Fibroblast of the conjunctiva (primary cell): ENCODE results near the gene FHIT.
"Not testable (repeated sequence)": the region's sequence is repeated elsewhere in the genome, so short reads cannot be mapped to it uniquely, and the experiment has no call there.

Experiments
- DNase-seq: peaks from one replicate; pipeline ENCODE4 v3.0.0-alpha.2; 2010; ENCODE audit warnings: low read depth

Gene FHIT

DNA sequence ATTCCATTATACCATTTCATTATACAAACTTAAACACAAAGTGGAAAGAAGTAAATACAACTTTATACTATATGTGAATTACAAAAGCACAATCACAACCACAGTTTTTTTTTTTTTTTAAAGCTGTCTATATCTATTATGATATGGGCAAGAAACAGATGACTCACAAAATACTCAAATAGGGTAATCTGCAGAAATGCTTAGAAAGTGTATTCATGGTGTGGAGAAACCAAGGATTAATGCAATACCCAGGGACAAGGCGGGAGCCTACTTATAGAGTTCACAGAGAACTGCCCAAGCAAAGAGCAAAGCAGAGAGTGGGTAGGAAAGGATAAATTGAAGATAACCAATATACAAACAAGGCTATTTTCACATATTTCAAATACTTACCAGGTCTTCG, 332.0 kb downstream of the FHIT start:
- no peak for DNase-seq

DNA sequence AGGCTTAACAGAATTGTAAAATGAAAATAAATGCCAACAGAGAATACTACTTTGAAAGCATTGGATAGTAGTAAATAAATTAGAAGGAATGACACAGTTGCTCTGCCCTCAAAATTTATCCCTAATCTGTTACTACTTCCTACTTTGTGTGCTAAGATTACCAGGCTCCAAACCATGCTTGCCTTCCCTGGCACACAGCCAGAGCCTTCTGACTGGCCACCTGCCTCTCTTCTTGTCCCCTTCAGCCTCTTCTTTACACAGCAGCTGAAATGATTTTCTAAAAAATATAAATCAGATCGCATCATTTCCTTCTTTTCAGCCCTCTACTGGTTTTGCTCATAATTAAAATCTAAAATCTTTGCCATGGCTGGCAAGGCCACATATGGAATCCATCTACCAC, 334.1 kb downstream of the FHIT start:
- no peak for DNase-seq

DNA sequence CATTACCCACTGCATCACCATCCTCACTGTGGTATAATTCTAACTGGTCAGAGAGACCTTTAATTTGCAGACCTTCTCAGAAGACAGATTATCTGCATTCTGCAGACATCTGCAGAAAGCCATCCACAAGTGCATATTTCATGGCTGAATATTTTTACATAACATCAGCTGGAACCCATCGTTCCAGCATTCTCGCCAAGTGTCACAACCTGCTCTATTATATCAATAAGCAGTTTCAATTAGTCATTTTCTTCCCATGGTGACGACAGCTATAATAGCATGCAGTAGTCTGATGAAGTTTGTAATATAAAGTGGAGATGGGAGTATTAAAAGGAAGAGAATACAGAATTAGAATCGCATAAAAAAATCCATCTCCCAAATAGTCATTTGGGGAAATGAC, 334.7 kb downstream of the FHIT start:
- no peak for DNase-seq

DNA sequence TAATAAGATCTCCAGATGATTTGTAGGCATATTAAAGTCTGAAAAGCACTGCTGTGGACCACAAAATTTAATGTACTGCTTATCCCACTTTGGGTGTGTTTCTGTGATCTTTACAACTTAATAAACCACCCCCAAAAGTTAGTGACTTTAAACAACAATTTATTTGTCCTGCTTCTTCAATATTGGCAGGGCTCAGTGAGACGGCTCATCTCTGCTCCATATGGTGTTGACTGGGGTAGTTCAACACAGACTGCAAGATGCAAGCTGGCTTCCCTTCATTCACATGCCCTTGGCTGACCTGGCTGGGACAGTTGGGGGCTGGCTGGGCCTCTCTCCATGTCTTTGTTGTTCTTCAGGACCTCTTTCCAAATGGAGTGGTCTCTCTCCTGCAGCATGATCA, 337.8 kb downstream of the FHIT start:
- no peak for DNase-seq

DNA sequence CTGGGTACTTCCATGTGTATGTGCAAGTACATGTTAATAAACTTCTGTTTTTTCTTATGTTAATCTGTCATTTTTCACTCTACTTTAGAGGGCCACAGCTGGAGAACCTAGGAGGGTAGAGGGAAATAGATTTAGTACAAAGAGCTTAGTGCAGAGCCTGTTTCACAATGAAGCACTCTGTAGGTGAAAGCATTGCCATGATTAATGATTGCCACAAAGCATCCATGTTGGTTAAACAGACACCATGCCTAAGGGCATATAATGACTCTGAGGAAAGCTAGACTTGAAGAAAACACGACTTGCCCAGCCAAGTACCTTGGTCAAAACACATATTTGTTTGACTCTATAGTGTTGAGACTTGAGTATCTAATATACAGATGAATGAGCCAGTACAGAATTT, 338.4 kb downstream of the FHIT start:
- no peak for DNase-seq

DNA sequence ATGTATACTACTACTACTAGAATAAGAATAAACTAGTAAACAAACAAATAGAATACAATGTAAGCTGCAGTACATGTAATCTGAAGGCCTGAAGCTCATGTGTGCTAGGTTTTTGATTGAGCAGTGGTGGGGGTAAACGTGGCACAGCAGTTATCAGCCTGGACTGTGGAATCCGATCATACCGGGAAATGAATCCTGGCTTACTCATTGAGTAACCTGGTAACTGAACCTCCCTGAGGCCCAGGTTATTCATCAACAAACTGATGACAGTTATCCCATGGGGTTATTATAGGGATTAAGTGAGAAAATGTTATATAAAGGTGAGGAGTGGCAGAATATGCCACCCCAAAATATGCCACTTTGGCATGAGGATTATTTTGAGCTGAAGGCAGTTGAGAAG, 339.1 kb downstream of the FHIT start:
- DNase-seq, result no peak

DNA sequence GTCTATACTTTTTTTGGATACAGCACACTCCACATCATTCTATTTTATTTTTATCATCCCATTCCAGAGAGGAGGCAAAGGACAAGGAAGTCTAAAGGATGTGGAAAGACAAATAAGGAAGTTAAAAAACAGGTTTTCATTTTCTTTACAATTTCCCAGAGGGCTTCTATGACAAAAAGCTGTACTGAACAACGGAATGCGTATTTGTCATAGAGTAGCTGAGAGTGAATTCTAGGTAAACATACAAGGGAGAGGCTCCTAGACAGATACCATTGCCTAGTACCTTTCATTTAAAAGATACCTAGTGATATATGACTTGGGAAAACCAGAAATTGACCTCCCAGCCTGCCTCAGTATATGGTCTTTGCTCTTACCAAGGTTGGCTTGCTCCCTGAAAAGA, 341.7 kb downstream of the FHIT start:
- DNase-seq, result no peak

DNA sequence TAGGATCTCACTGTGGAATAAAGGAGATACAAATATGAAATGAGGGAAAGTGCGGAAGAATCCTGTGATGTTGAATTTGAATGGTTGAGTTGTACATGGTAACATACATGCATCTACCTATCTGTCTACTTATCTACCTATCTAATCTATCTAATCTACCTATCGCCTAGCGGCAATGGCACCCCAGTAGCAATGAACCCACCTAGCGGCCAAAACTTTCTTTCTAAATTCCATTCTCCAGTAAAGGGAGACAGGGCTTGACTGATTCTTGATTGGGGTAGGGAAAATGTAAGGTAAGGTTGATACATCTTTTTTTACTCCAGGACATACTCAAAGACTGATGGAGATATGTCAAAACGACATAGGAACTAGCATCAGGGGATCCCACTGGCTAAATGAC, 345.0 kb downstream of the FHIT start:
- DNase-seq, result no peak

DNA sequence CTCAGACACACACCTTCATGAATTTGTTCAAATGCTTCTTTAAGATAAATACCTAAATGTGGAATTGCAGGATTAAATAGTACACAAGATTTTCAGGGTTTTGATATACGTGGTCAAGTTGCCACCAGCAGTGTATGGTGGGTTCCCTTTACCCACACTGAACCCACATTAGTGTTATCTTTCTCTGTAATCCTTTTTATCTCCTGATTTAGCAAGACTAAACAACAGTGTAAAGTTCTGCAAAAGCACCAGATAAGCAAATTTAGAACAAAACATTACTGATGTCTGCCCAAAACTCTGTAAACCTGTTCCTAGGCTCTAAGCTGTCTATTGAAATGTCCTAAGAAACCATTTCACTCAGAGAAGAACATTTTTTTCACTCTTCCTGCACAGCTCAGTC, 352.9 kb downstream of the FHIT start:
- no peak for DNase-seq

DNA sequence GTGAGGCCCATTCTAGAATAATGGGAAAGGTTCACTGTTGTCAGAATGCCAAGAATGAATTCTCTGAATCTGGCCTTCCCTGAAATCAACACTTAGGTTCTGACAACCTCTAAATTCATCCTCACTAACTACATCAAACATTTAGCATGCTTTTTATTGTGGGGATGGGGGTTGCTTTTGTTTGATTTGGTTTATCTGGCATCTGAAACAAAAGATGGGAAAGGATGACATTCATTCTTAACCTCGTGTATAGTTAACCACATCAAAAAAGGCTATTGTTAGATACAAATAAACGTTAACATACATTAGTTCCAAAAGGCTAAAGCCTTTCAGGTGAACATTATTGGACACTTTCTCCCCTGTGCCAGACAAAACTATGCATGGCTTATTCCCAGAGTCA, 357.3 kb downstream of the FHIT start:
- DNase-seq, result no peak

DNA sequence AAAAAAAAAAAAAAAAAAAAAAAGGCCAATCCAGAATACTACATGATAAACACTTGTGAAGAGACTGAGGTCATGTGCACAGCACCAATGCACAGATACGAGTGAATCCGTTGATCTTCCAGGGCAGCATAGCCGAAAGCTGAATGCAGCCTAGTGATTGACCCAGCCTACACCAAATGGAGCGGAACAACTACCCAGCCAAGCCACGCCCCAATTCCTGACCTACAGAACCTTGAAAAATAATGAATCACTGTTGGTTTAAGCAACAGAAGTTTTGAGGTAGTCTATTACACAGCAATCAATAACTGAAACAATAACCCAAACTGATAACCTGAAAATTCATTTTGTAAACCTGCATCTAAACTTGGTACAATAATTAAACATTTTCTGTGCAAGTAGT, 361.0 kb downstream of the FHIT start:
- DNase-seq, result no peak

DNA sequence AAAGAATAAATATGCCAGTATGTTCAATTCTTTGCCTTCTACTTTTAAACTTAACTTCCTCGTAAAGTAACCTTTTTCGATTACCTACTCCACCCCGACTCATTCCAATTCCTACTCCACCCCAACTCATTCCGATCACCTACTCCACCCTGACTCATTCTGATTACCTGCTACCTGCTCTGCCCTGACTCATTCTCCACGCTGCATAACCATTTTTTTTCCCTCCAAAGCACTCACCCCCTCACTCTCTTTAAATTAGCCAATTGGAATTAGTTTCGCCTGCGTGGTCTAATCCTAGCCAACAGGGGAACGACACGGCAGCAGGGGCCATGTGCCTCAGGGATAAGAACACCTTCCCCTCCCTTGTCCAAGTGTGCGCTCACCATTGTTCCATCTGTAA, 362.3 kb downstream of the FHIT start:
- DNase-seq, result not testable (repeated sequence)

DNA sequence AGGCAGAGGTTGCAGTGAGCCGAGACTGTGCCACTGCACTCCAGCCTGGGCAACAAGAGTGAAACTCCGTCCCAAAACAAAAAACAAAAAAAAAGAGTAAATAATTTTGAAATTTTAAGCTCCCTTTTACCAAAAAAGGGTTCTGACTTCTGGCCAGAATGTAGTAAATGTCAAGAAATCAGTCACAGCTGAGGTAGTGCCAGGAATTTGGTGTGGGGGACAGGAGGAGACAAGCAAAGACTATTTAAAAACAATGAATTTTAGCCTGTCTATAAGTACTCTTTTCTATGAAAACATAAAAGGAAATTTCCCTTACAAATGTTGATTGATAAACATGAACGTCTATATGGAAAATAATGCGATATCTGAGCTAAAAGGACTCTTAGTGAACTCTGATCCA, 363.7 kb downstream of the FHIT start:
- DNase-seq, result no peak

DNA sequence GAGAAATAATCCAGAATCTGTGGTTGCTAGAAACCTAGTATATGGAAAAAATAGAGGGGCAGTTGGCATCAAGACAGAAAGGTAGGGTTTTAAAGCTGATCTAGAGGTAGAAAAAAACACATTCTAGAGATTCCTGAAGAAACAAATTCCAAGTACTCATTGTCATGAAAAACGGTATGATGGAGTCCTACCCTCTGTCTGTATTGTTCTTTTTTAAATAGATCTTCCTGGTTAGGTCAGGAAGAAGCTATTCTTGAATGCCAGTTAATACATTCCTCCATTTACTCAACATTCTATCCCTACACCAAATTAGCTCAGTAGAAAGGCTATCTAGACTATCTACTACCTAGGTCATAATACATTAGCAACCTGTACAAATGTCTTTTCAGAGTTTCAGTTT, 364.7 kb downstream of the FHIT start:
- DNase-seq, result no peak

DNA sequence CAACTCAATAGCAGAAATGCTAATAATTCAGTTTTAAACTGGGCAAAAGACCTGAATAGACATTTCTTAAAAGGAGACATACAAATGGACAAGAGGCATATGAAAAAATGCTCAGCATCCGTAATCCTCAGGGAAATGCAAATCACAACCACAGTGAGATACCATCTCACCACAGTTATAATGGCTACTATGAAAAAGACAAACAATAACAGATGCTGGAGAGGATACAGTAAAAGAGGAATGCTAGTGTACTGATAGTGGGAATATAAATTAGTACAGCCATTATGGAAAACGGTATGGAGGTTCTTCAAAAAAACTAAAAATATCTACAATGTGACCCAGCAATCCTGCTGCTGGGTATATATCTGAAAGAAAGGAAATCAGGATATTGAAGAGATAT, 367.2 kb downstream of the FHIT start:
- DNase-seq, result no peak

DNA sequence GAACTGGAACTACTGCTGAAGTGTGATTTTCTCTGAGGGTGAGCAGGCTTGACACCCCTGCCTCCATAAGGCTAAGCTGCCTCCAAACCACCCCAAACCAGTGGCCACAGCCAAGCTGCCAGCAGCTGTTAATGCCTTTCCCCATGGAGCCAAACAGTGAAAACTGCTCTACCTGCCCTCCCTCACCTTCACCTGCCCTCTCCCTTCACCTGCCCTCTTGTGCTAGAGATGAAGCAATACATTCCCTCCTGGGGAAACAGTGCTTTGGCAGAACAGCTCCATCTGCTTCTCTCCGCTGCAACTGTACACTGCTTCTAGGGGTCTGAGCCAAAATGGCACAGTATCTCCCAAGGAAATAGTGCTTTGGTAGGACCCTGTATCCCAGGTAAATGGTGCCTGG, 374.1 kb downstream of the FHIT start:
- no peak for DNase-seq

DNA sequence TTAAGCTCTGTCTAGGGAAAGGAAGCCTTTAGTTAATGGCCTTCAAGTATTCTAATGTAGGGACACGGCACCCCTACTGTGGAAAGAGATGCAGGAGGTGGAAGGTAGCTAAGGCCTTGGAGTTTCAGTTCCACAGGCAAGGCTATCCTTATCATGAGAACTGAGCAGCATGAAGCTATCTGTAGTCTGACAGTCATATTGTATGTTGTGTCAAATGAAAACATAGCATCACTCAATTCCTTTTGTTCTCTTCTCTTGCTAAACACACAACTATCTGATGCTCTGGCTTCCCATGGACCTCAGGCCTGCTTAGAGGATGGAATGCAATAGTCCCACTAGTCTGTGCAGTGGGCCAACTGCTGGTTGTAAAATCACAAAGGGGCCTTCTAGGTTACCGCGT, 380.9 kb downstream of the FHIT start:
- no peak for DNase-seq

DNA sequence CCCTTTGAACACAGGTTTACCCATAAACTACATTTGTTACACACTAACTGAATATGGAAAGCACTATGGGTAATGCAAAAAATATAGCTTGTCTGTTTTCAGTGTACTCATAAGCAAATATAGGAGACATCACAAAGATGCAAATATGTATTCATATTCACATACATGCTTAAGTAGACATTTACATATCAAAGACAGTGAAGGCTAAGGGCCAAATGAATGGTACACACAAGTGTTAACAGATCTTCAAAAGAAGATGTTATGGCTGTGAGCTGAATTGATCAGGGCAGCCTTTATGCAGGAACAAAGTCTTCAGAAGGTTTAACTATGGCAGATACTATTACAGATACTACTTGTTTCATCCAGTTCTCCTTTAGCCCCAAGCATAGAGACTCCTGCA, 384.1 kb downstream of the FHIT start:
- DNase-seq, result no peak

DNA sequence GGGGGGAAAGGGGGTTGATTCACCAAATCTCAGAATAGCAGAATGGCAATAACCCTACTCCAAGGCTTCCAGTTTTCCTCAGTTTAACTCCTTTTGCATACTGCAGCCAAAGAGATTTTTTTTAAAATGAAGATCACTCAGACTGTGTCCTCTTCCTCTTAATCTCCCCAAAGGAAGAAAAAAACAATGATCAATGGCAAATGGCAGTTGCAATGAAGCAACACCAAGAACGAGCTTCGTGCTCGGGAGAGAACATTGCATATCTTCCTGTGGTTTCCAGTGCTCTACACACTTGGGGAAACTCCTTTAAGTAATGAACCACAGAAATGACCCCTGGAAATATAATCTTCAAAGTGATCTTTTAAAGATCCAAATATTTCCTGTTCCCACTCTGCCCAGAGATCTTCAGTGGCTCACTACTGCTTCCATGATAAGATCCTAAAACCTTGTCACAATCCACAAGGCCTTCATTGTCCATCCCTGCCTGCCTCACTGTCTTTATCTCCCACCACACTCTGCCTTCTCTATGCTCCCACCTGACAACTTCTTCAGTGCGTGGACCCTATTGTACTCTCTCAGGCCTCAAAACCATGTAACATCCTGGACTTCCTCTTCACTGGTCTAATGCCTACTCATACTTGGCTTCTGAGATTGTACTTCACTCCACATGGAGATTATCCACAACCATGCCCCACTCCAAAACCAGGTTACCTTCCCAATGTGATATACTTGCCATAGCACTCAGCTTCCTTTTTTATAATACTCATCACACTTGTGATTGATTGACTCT, 394.8 kb downstream of the FHIT start:
- no peak for DNase-seq

DNA sequence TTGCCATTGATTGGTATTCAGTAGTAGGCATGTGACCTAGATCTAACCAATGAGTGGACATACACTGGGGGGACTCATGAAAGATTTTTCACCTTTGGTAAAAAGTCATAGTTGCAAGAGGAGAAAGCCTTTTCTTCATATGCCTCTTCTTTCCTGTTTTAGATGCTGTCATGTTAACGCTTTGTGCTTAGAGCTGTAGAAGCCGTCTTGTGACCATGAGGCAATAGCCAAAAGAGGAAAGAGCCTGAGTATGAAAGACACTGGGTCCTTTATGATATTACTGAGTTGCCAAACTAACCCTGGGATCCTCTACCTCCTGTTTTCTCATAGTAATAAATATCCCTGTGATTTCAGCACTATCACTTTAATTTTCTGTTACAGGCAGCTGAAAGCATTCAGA, 396.0 kb downstream of the FHIT start:
- no peak for DNase-seq

DNA sequence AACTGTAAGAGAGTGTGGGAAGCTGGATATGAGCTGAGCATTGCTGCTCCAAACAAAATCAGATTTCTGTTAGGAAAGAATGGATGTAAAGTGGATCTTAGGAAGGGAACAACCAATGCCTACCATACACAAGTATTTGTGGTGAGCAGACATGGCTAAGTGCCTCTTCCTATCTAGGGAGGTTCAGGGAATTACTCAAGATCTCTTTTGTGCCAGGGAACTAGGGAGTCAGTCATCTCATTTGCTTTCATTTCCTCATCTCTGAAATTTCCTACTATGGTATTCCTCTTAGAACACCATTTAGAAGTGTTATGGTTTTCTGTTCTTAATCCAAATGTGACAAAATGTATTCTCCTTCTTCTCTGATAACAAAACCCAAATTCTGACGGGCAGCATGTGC, 396.5 kb downstream of the FHIT start:
- DNase-seq, result no peak

DNA sequence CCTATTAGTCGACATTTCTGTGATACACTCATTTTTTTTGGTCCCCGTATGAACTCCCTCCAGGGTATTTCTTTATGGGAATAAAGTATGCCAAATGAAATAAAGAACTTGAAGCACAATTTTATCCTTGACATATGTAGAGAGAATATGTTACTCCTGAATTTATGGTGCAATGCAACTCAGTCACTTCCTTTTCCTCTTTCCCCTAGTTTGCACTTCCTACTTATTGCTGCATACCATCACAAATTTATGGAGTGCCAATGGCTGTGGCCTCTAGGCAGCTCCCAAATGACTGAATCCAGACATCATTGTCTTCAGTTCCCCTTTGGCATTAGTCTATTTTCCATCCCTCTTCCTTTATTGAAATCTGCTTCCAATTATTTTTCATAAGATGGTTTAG, 403.5 kb downstream of the FHIT start:
- DNase-seq, result no peak

DNA sequence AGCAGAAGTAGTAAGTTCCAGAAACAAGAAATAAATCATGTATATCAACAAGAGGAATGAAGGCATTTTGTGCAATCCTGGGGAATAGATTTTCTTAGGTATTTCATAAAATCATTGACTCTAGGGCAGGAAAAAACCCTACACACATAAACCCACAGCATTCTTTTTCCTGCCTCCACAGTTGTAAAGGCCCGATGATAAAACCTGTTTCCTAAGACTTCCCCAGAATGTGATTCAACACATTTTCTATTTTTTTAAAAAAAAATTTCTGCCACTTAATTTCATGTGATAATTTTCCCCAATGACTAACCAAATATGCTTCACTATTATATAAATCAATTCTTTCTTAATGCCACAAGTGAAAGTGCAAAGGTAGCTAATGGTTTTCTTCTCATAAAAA, 407.0 kb downstream of the FHIT start:
- no peak for DNase-seq

DNA sequence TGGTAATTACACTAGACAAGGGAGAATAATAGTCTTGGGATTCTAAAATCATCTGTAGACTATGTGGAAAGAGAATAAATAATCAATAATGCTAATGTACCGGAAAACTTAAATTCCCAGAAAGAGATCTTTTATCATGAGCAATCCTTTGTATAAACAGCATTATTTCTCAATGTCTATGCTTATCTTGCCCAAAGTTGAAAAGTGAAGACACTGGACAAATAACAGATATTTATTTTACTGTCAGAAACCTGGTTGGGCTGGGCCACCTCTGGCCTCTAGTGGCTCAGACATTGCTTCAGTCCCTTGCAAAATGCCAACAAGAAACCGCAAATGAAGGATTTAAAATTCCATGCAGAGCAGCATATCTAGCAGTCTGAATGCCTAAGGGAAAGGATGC, 409.9 kb downstream of the FHIT start:
- no peak for DNase-seq

DNA sequence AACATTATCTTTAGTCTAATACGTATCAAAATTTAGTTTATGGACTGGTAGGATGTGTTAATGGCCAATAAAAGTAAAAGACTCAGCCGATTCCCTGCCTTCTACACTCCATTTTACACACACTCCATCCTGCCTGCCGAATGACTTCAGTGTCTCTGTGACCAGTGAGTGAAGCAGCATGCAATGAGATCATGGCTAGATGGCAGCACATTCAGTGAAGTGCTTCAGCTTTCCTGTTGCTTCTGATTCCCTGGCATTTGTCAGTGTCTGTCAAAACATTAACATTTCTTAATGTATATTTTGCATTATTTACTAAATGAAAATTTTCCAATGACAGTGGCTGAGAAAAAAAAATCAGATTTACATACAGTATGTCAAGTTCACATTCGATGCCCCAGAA, 412.0 kb downstream of the FHIT start:
- no peak for DNase-seq
